WTC11 (cell line): Measurements from ENCODE around the gene DUSP22.

Experiments
- ATF3 ChIP-seq: sonication (generic); formaldehyde crosslinking; conservative IDR thresholded peaks from 2 replicates; pipeline ENCODE4 v1.8.1; 2022; ENCODE audit warnings: mild to moderate bottlenecking, missing genetic modification reagents
- CREB1 ChIP-seq: sonication (generic); formaldehyde crosslinking; IDR thresholded peaks from 2 replicates; pipeline ENCODE4 v1.8.0; 2023; ENCODE audit warnings: mild to moderate bottlenecking, missing genetic modification reagents
- CTCF ChIP-seq: fragments of 200-600 bp; IDR thresholded peaks from 2 replicates; pipeline ENCODE4 v1.8.0; 2022; ENCODE audit warnings: antibody characterized with exemption
- E2F4 ChIP-seq: sonication (generic); formaldehyde crosslinking; IDR thresholded peaks from 2 replicates; pipeline ENCODE4 v1.8.1; 2022; ENCODE audit warnings: low read depth, mild to moderate bottlenecking, moderate library complexity, missing genetic modification reagents, borderline replicate concordance
- FOXJ3 ChIP-seq: sonication (generic); formaldehyde crosslinking; IDR thresholded peaks from 2 replicates; pipeline ENCODE4 v1.9.0; 2021; ENCODE audit warnings: missing genetic modification reagents, mild to moderate bottlenecking, borderline replicate concordance
- KAT7 ChIP-seq: sonication (generic); formaldehyde crosslinking; IDR thresholded peaks from 2 replicates; pipeline ENCODE4 v1.8.1; 2023; ENCODE audit warnings: missing genetic modification reagents, mild to moderate bottlenecking, borderline replicate concordance
- MLX ChIP-seq: sonication (generic); formaldehyde crosslinking; IDR thresholded peaks from 2 replicates; pipeline ENCODE4 v1.8.1; 2023; ENCODE audit warnings: mild to moderate bottlenecking, missing genetic modification reagents, moderate library complexity
- RELA ChIP-seq: sonication (generic); formaldehyde crosslinking; IDR thresholded peaks from 2 replicates; pipeline ENCODE4 v1.8.1; 2022; ENCODE audit warnings: missing genetic modification reagents, mild to moderate bottlenecking, borderline replicate concordance
- SP1 ChIP-seq: sonication (generic); formaldehyde crosslinking; conservative IDR thresholded peaks from 2 replicates; pipeline ENCODE4 v1.8.1; 2022; ENCODE audit warnings: missing genetic modification reagents
- USF1 ChIP-seq: sonication (generic); formaldehyde crosslinking; IDR thresholded peaks from 2 replicates; pipeline ENCODE4 v1.8.0; 2022; ENCODE audit warnings: mild to moderate bottlenecking, missing genetic modification reagents
- ZNF232 ChIP-seq: sonication (generic); formaldehyde crosslinking; IDR thresholded peaks from 2 replicates; pipeline ENCODE4 v1.8.0; 2022; ENCODE audit warnings: mild to moderate bottlenecking, missing genetic modification reagents

GRCh38 chr6:273551-274058 is 18.7 kb upstream of the DUSP22 start:
- no peak for TF ChIP-seq USF1 (CRISPR knock-in tag)
- TF ChIP-seq CTCF = no peak
- TF ChIP-seq ATF3 (CRISPR knock-in tag) = no peak
- no peak for TF ChIP-seq CREB1 (CRISPR knock-in tag)
- no peak for TF ChIP-seq SP1 (CRISPR knock-in tag)
- no peak for TF ChIP-seq FOXJ3 (CRISPR knock-in tag)
- no peak for TF ChIP-seq KAT7 (CRISPR knock-in tag)
- no peak for TF ChIP-seq ZNF232
- TF ChIP-seq E2F4 (CRISPR knock-in tag) = no peak
- TF ChIP-seq RELA (CRISPR knock-in tag) = no peak
- TF ChIP-seq MLX = no peak
